AG04450 (cell line): ENCODE data around the gene SCARB2. TPM values are rescaled to one million over a fixed set of nuclear protein-coding genes. Genes with fewer than 3 reads are reported as not detected.
"Not testable (repeated sequence)": the region's sequence is repeated elsewhere in the genome, so short reads cannot be mapped to it uniquely, and the experiment has no call there.

Experiments
- CTCF ChIA-PET: fragments of 300-600, 350-600 bp; formaldehyde crosslinking; extraction: SDS; loops from one replicate; lab custom pipeline; 2022; ENCODE audit warnings: antibody characterized with exemption, inconsistent platforms; lab: Charles Lee
- POLR2A ChIA-PET: fragments of 350-600 bp; formaldehyde crosslinking; extraction: SDS; loops from one replicate; lab custom pipeline; 2021; ENCODE audit warnings: antibody characterized with exemption, inconsistent platforms; lab: Yijun Ruan, JAX
- DNase-seq: peaks from one replicate; pipeline ENCODE4 v3.0.0-alpha.2; 2011; ENCODE audit warnings: low read depth, low spot score
- H3K27ac ChIP-seq: one replicate; pipeline ENCODE4 v1.5.1; 2012; ENCODE audit warnings: low read depth, low read length, control low read depth
- H3K27me3 ChIP-seq: one replicate; pipeline ENCODE4 v1.6.0; 2012; ENCODE audit warnings: low read length; ENCODE audit not compliant: control insufficient read depth, insufficient read depth
- H3K4me3 ChIP-seq: 2 replicates; pipeline ENCODE4 v1.5.1; 2011; ENCODE audit warnings: mild to moderate bottlenecking, low read depth, low read length, control low read depth
- H3K9me3 ChIP-seq: 2 replicates; pipeline ENCODE4 v1.5.1; 2012; ENCODE audit warnings: low read length; ENCODE audit not compliant: control insufficient read depth, insufficient read depth
- CTCF ChIP-seq: IDR thresholded peaks from 2 replicates; pipeline ENCODE4 v1.5.1; 2011; ENCODE audit warnings: low read depth, low read length, control low read depth, inconsistent platforms
- polyA plus RNA-seq: library from polyadenylated mRNA; depleted of rRNA; stranded (reverse); fragments of >200 nt; gene quantifications from 2 replicates; pipeline ENCODE4 v1.2.3, GENCODE V29; 2011

Gene SCARB2
- polyA plus RNA-seq, 1 experiment: 161 TPM

GRCh38 chr4:76246025-76246424, 32.4 kb upstream of the SCARB2 start:
- no peak for DNase-seq
- TF ChIP-seq CTCF: no peak
- ChIA-PET CTCF (interaction anchor here (0.6 kb wide), 1 partner anchor 11 kb away, joined by 3 read pairs; no protein-coding TSS in a partner anchor), POLR2A (no interaction called here)
- Histone ChIP-seq H3K9me3 (no peaks in the 10 kb centered on the region), H3K27ac (no peak overlapping the region), H3K27me3 (peaks cover 30% of the 10 kb centered on the region), H3K4me3 (no peak overlapping the region)

- H3K9me3 ChIP-seq, DNase-seq, CTCF ChIA-PET, POLR2A ChIA-PET, H3K27ac ChIP-seq, H3K4me3 ChIP-seq: not testable (repeated sequence)
- peaks cover 24% of the 10 kb centered on the region for H3K27me3 ChIP-seq
These were observed 30.3 kb upstream of the SCARB2 start for GRCh38 chr4:76243877-76244276.

- Histone ChIP-seq H3K27me3 (peaks cover 16% of the 10 kb centered on the region), H3K27ac (no peak overlapping the region), H3K9me3 (no peaks in the 10 kb centered on the region), H3K4me3 (no peak overlapping the region)
- DNase-seq: no peak
- TF ChIP-seq CTCF: no peak
- ChIA-PET POLR2A (no interaction called here), CTCF (interaction anchor here (1.2 kb wide), 1 partner anchor 61 kb away, joined by 3 read pairs; no protein-coding TSS in a partner anchor)
These were observed 26.6 kb upstream of the SCARB2 start for GRCh38 chr4:76240236-76240635.

GRCh38 chr4:76238701-76239100, 25.1 kb upstream of the SCARB2 start:
- DNase-seq: no peak
- no peaks in the 10 kb centered on the region; the same call in 1 of the 2 replicates for H3K9me3 ChIP-seq
- no peak overlapping the region for H3K4me3 ChIP-seq
- TF ChIP-seq CTCF: no peak
- H3K27ac ChIP-seq: no peak overlapping the region
- CTCF ChIA-PET: no interaction called here
- POLR2A ChIA-PET: no interaction called here
- H3K27me3 ChIP-seq: peaks cover 16% of the 10 kb centered on the region

GRCh38 chr4:76238236-76238635, 24.6 kb upstream of the SCARB2 start:
- ChIA-PET POLR2A (no interaction called here), CTCF (no interaction called here)
- Histone ChIP-seq H3K9me3 (no peaks in the 10 kb centered on the region; the same call in 1 of the 2 replicates), H3K27me3 (peaks cover 16% of the 10 kb centered on the region), H3K4me3 (no peak overlapping the region), H3K27ac (no peak overlapping the region)
- DNase-seq: no peak
- TF ChIP-seq CTCF: no peak
